ENCODE data around the gene CRBN.

CRBN gene

GRCh38 chr3:3179407-3180094 is at the start of gene CRBN:
Gene CRBN, minus strand, starts transcription at chr3:3179691. Its CDS starts 4 bp downstream, at chr3:3179687.
- peak; percentile 70 to 78 for DNase-seq (ENCODE audit: low read depth in 2 of 2)

GRCh38 chr3:3227640-3228039 is 48.1 kb upstream of the CRBN start:
- DNase-seq (ENCODE audit: low read depth in 2 of 2), result no peak

GRCh38 chr3:3221528-3221927 is 42.0 kb upstream of the CRBN start:
- DNase-seq (ENCODE audit: low read depth in 2 of 2), result no peak

GRCh38 chr3:3216401-3216800 is 36.9 kb upstream of the CRBN start:
- DNase-seq (ENCODE audit: low read depth in 2 of 2), result no peak

- no peak for DNase-seq (ENCODE audit: low read depth in 2 of 2)
Observed at GRCh38 chr3:3212781-3213440, 33.4 kb upstream of the CRBN start.

GRCh38 chr3:3209714-3210113 is 30.2 kb upstream of the CRBN start:
- no peak for DNase-seq (ENCODE audit: low read depth in 2 of 2)

- no peak for DNase-seq (ENCODE audit: low read depth in 2 of 2)
Observed at GRCh38 chr3:3209057-3209456, 29.6 kb upstream of the CRBN start.

GRCh38 chr3:3201611-3202010 is 22.1 kb upstream of the CRBN start:
- no peak for DNase-seq (ENCODE audit: low read depth in 2 of 2)

GRCh38 chr3:3200632-3201212 is 21.2 kb upstream of the CRBN start:
- no peak for DNase-seq (ENCODE audit: low read depth in 2 of 2)

GRCh38 chr3:3199306-3199705 is 19.8 kb upstream of the CRBN start:
- DNase-seq (ENCODE audit: low read depth in 2 of 2), result no peak

GRCh38 chr3:3196148-3196861 is 16.8 kb upstream of the CRBN start:
- DNase-seq (ENCODE audit: low read depth in 2 of 2), result no peak

GRCh38 chr3:3194861-3195260 is 15.4 kb upstream of the CRBN start:
- DNase-seq (ENCODE audit: low read depth in 2 of 2), result no peak

GRCh38 chr3:3192286-3192675 is 12.8 kb upstream of the CRBN start:
- no peak for DNase-seq (ENCODE audit: low read depth in 2 of 2)

- DNase-seq (ENCODE audit: low read depth in 2 of 2), result no peak
Observed at GRCh38 chr3:3191675-3192285, 12.3 kb upstream of the CRBN start.

GRCh38 chr3:3189961-3190360 is 10.5 kb upstream of the CRBN start:
- no peak for DNase-seq (ENCODE audit: low read depth in 2 of 2)

GRCh38 chr3:3189102-3189727 is 9.7 kb upstream of the CRBN start:
- DNase-seq (ENCODE audit: low read depth in 2 of 2), result no peak

- DNase-seq (ENCODE audit: low read depth in 2 of 2), result no peak
Observed at GRCh38 chr3:3184876-3185275, 5.4 kb upstream of the CRBN start.

GRCh38 chr3:3180456-3180855 is 965 bp upstream of the CRBN start:
- no peak for DNase-seq (ENCODE audit: low read depth in 2 of 2)

GRCh38 chr3:3178498-3179328 is 778 bp downstream of the CRBN start:
- DNase-seq (ENCODE audit: low read depth in 2 of 2), result no peak

GRCh38 chr3:3177861-3178497 is 1.5 kb downstream of the CRBN start:
- no peak for DNase-seq (ENCODE audit: low read depth in 2 of 2)

Measured in activated CD8-positive, alpha-beta memory T cell treated with anti-CD3 and anti-CD28 coated beads for 4 hours (primary cell).